NB4 (cell line): Measurements from ENCODE around the gene KRTAP27-1.

Experiments
- DNase-seq: peaks from one replicate; pipeline ENCODE4 v3.0.0; 2010; ENCODE audit warnings: low read depth
- H3K4me3 ChIP-seq: one replicate; pipeline ENCODE4 v1.5.1; 2011; ENCODE audit warnings: mild to moderate bottlenecking, low read depth, low read length, moderate library complexity
- CTCF ChIP-seq: IDR thresholded peaks from one replicate; pipeline ENCODE4 v1.5.1; 2012; ENCODE audit warnings: low read depth, low read length
- MAX ChIP-seq: IDR thresholded peaks from 2 replicates; pipeline ENCODE4 v1.6.1; 2011; ENCODE audit warnings: low read depth, low read length
- MYC ChIP-seq: IDR thresholded peaks from 2 replicates; pipeline ENCODE4 v1.6.1; 2011; ENCODE audit warnings: low read depth, low read length
- POLR2A ChIP-seq: IDR thresholded peaks from 2 replicates; pipeline ENCODE4 v1.6.1; 2011; ENCODE audit warnings: mild to moderate bottlenecking; ENCODE audit not compliant: insufficient read length; ENCODE audit errors: extremely low read depth

Gene KRTAP27-1

GRCh38 chr21:30338717-30339116 lies 1.2 kb upstream of the KRTAP27-1 start:
- no peak for DNase-seq
- H3K4me3 ChIP-seq, result no peak overlapping the region
- TF ChIP-seq MAX (no peak), POLR2A (no peak), CTCF (no peak), MYC (no peak)

GRCh38 chr21:30337772-30338171 lies 278 bp upstream of the KRTAP27-1 start:
- H3K4me3 ChIP-seq, result no peak overlapping the region
- TF ChIP-seq MYC (no peak), MAX (no peak), POLR2A (no peak), CTCF (no peak)
- DNase-seq, result no peak

- TF ChIP-seq POLR2A (no peak), MAX (no peak), CTCF (no peak), MYC (no peak)
- H3K4me3 ChIP-seq, result no peak overlapping the region
- DNase-seq, result no peak
Observed at GRCh38 chr21:30336596-30336995, 898 bp downstream of the KRTAP27-1 start.

- no peak for TF ChIP-seq MYC
- TF ChIP-seq MAX, result no peak
- no peak for TF ChIP-seq CTCF
- TF ChIP-seq POLR2A, result no peak
- no peak for DNase-seq
- no peak overlapping the region for H3K4me3 ChIP-seq
Observed at GRCh38 chr21:30333736-30334135, 3.8 kb downstream of the KRTAP27-1 start.

- H3K4me3 ChIP-seq, result no peak overlapping the region
- TF ChIP-seq MYC (no peak), CTCF (no peak), POLR2A (no peak), MAX (no peak)
- no peak for DNase-seq
Observed at GRCh38 chr21:30332681-30333080, 4.8 kb downstream of the KRTAP27-1 start.
